Vagina (tissue), 2 donors: ENCODE data around the gene ZMYND8. TPM values are rescaled to one million over a fixed set of nuclear protein-coding genes. Genes with fewer than 3 reads are reported as not detected.

ENCODE experiments used
- DNase-seq, 2 donors: peaks; one replicate each; pipeline ENCODE4 v3.0.0-alpha.2; 2017; ENCODE audit errors: extremely low spot score in 2 of 2
- H3K27ac ChIP-seq: fragments of 200-600 bp; sonication (generic); one replicate; pipeline ENCODE4 v1.5.1; 2019
- H3K27me3 ChIP-seq: fragments of 200-600 bp; sonication (generic); one replicate; pipeline ENCODE4 v1.5.1; 2019
- H3K36me3 ChIP-seq, 2 donors: fragments of 200-600 bp; sonication (generic); one replicate each; pipeline ENCODE4 v1.5.1; 2017 to 2019
- H3K4me1 ChIP-seq: fragments of 200-600 bp; sonication (generic); one replicate; pipeline ENCODE4 v1.5.1; 2019
- H3K4me3 ChIP-seq, 2 donors: fragments of 200-600 bp; sonication (generic); 1 replicate in 1 of 2; 2 replicates in 1 of 2; pipeline ENCODE4 v1.5.1; 2016 to 2019
- H3K9me3 ChIP-seq: fragments of 200-600 bp; sonication (generic); one replicate; pipeline ENCODE4 v1.5.1; 2019
- CTCF ChIP-seq, 3 experiments: fragments of 450-650 bp in 2 of 3; fragments of 200-600 bp in 1 of 3; sonication (generic) in 1 of 3; IDR thresholded peaks; one replicate each; pipeline ENCODE4 v1.5.1; 2017 to 2019; ENCODE audit warnings: antibody characterized with exemption in 3 of 3, mild to moderate bottlenecking in 2 of 3, moderate library complexity in 2 of 3
- POLR2A ChIP-seq, 2 donors: fragments of 450-650 bp; IDR thresholded peaks; one replicate each; pipeline ENCODE4 v1.6.1; 2017; ENCODE audit warnings: antibody characterized with exemption in 2 of 2, mild to moderate bottlenecking in 2 of 2, moderate library complexity in 2 of 2
- POLR2AphosphoS5 ChIP-seq, 2 donors: sonication (generic); formaldehyde crosslinking; IDR thresholded peaks; one replicate each; pipeline ENCODE4 v1.9.0; 2017; ENCODE audit warnings: antibody characterized with exemption in 2 of 2, mild to moderate bottlenecking in 2 of 2, low read depth in 1 of 2; ENCODE audit not compliant: insufficient read depth in 1 of 2
- intact Hi-C: fragments of 100-400 bp; cut with DNase I; formaldehyde crosslinking; loops from one replicate; pipeline ENCODE4 v1.15.1; 2023
- total RNA-seq: library from RNA; depleted of rRNA; stranded (reverse); fragments of >200 nt; gene quantifications from one replicate; pipeline ENCODE4 v1.2.3, GENCODE V29; 2016

The ZMYND8 gene
- total RNA-seq, 1 donor from 2014 or later = 91.1 TPM

- TF ChIP-seq POLR2AphosphoS5 (IDR thresholded peaks at IDR 0.05; ENCODE audit: insufficient read depth in 1 of 2, low read depth in 1 of 2) = no peak
- no peak for TF ChIP-seq CTCF (IDR thresholded peaks at IDR 0.05)
- no peak for TF ChIP-seq POLR2A (IDR thresholded peaks at IDR 0.05)
- H3K27ac ChIP-seq = peak overlapping the region; percentile 68
- intact Hi-C loops = no loop called here
- DNase-seq = no peak
- peaks cover 72% of the 10 kb centered on the region for H3K4me1 ChIP-seq
- H3K36me3 ChIP-seq = peaks cover 0 to 7% of the 10 kb centered on the region in 2 donors
- H3K27me3 ChIP-seq = no peaks in the 10 kb centered on the region
- H3K4me3 ChIP-seq = peak overlapping the region in 1 of 2 donors; percentile 0
- no peaks in the 10 kb centered on the region for H3K9me3 ChIP-seq
Measured at GRCh38 chr20:47350181-47350550, 6.3 kb downstream of the ZMYND8 start.

GRCh38 chr20:47349365-47350180, 6.9 kb downstream of the ZMYND8 start:
- Histone ChIP-seq H3K27me3 (no peaks in the 10 kb centered on the region), H3K4me1 (peaks cover 66% of the 10 kb centered on the region), H3K4me3 (no peak overlapping the region), H3K36me3 (peaks cover 0 to 12% of the 10 kb centered on the region in 2 donors), H3K9me3 (no peaks in the 10 kb centered on the region), H3K27ac (peak overlapping the region; percentile 68)
- intact Hi-C loops = no loop called here
- no peak for DNase-seq
- TF ChIP-seq POLR2A (IDR thresholded peaks at IDR 0.05) (no peak), POLR2AphosphoS5 (IDR thresholded peaks at IDR 0.05; ENCODE audit: insufficient read depth in 1 of 2, low read depth in 1 of 2) (no peak), CTCF (IDR thresholded peaks at IDR 0.05) (no peak)

GRCh38 chr20:47348539-47349142, 7.9 kb downstream of the ZMYND8 start:
- TF ChIP-seq POLR2A (IDR thresholded peaks at IDR 0.05) = no peak
- intact Hi-C loops = loop anchor here (1.0 kb wide), 1 partner anchor 8 kb away; the partner anchor contains the start of gene ZMYND8
- H3K9me3 ChIP-seq = no peaks in the 10 kb centered on the region
- DNase-seq = no peak
- H3K4me3 ChIP-seq = no peak overlapping the region
- H3K27ac ChIP-seq = peak overlapping the region; percentile 68
- H3K4me1 ChIP-seq = peaks cover 56% of the 10 kb centered on the region
- peaks cover 0 to 12% of the 10 kb centered on the region in 2 donors for H3K36me3 ChIP-seq
- no peaks in the 10 kb centered on the region for H3K27me3 ChIP-seq

GRCh38 chr20:47347661-47348435, 8.7 kb downstream of the ZMYND8 start:
- Histone ChIP-seq H3K4me1 (peaks cover 52% of the 10 kb centered on the region), H3K27ac (peak overlapping the region; percentile 68)

More at GRCh38 chr20:47347661-47348435, 8.7 kb downstream of the ZMYND8 start:
- intact Hi-C loops = loop anchor here (1.0 kb wide), 1 partner anchor 8 kb away; the partner anchor contains the start of gene ZMYND8
- H3K9me3 ChIP-seq = no peaks in the 10 kb centered on the region
- TF ChIP-seq CTCF (IDR thresholded peaks at IDR 0.05) = no peak
- no peak for TF ChIP-seq POLR2A (IDR thresholded peaks at IDR 0.05)
- no peak for TF ChIP-seq POLR2AphosphoS5 (IDR thresholded peaks at IDR 0.05; ENCODE audit: insufficient read depth in 1 of 2, low read depth in 1 of 2)
- DNase-seq = no peak
- no peaks in the 10 kb centered on the region for H3K27me3 ChIP-seq
- no peak overlapping the region for H3K4me3 ChIP-seq
- H3K36me3 ChIP-seq = peaks cover 0 to 12% of the 10 kb centered on the region in 2 donors
